ENCODE data around the gene ATP6V1G3.

- TF ChIP-seq CTCF (conservative IDR thresholded peaks at IDR 0.05 in 1 of 2, IDR thresholded peaks at IDR 0.05 in 1 of 2; ENCODE audit: low read depth in 1 of 2, low read length in 2 of 2) (no peak), EZH2 (IDR thresholded peaks at IDR 0.05; ENCODE audit: low read length, missing control alignments) (no peak)
Measured at GRCh38 chr1:198480876-198481275, 59.6 kb downstream of the ATP6V1G3 start.

All from fibroblast of lung (primary cell).